CD4-positive, alpha-beta T cell treated with Interleukin-4 for 4 hours (primary cell): ENCODE measurements around the gene SH2D4B.

ENCODE experiments used
- DNase-seq: peaks from one replicate; pipeline ENCODE4 v3.0.0-alpha.2; 2020

The SH2D4B gene

DNA sequence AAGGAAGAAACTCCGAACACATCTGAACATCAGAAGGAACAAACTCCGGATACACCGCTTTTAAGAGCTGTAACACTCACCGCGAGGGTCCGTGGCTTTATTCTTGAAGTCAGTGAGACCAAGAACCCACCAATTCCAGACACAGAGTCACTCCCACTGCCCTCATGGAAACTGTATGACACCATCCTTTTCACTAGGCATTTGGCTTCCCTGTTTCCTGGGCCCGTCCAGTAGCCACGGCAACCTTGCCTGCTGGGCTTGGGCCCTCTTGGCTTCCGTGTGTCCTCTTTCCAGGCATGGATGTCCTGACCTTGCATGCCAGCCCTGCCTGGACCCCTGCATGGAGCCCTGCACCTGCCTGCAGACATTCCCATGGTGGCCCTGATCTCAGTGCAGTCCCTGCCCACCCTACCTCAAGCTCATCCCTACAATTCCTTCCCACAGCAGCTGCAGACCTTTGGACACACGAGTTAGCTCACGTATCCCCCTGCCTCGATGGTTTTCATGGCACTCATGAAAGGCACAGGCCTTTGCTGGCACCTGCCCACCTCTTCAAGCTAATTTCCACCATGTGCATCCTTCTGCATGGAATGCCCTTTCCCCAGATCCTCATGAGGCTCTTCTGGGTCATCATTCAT lies 6.7 kb downstream of the SH2D4B start:
- no peak for DNase-seq

DNA sequence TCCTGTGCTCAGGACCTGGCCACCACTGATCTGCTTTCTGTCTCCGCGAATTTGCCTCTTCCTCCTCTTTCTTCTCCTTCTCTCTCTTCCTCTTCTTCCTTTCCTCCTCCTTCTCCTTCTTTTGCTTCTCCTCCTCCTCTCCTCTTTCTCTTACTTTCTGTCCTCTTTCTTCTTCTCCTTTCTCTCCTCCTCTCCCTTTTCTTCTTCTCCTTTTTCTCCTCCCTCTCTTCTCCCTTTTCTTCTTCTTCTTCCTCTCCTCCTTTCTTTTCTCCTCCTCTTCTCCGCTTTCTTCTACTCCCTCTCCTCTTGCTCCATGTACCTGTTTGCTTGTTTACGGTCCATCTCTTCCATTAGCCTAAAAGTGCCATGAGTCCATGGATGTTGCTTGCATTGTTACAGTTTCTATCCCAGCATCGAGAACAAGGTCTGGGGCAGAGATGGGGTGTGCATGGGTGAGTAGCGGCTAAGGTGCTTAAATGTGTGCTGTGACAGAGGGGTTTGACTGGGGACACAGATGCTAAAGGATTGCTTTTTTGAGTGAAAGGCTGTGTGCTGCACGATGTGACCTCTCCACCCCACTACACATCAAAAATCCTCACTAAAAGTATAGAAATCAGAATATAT lies 7.7 kb downstream of the SH2D4B start:
- DNase-seq: no peak

DNA sequence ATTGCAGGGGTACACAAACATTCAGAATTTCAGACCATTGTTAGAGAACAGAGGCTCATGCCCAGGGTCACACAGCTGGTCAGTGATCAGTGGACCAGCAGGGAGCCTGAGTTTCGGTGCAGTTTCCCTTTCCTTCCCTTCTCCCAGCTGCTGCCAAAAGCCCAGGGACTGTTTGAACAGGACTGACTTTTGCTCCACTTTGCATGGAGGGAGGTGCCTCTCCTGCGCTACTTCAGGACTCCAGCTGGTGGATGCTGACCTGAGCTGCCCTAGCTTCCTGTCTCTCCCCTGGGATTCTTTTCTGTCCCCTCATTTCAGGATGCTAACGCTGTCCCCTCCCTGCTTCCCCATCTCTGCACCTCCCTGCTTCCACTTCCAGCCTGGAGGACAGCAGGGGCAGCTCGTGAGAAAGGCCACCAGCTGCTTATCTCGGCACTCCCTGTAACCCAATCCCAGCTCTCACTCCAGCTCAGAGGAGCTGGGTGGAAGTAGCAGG lies 14.5 kb downstream of the SH2D4B start:
- DNase-seq: no peak

DNA sequence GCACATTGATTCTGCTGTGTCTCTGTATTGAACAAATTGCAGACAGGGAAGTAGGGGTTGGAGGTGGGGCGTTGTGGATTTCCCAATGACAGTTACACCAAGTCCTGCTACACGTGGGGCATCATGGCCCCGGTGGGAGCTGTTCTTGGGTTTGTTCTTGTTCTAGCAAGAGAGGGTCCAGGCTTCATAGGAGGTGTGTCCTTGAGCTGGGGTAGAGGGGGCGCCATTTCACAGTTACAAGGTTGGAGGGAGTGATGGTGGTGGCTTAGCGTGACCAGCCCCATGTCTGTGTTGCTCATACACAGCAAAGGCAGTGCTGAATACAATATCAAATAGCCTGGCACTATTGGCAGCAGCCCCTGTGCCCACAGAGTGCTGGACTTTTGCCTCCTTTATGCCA lies 15.7 kb downstream of the SH2D4B start:
- DNase-seq: no peak

DNA sequence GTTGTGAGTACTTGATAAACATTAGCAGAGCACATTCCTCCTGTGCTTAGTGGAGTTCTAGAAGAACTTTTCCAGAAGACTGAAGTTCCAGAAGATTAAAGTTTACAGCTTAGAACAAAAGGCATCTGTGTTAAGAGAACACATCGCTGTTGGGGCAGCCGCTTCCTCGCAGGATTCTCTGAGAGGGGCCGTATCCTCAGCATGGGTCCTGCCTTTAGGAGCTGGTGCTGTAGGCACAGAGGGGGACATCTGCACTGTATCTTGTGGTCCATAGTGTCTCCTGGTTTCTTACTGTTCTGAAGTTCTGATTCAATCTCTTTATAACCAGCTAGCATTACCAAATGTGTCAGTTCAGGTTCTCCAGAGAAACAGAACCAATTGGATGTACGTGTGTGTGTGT lies 16.3 kb downstream of the SH2D4B start:
- DNase-seq: no peak

DNA sequence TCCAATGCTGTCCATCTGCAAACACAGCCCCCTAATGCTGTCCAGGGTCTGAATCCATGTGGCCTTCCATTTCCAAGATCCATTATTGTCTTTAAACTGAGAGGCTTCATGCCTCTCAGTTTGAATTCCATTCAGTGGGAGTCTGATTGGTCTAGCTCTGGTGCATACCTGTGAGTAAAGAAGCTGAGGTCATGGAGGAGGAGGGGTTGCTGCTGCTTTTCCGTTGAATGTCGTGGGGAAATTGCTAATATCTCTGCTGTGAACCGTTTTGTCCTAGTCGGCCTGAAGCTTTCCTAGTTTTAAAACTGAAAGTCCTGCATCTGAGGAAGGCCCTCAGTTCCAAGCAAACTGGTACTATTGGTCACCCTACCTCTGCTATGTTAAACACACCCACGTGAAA lies 17.7 kb downstream of the SH2D4B start:
- no peak for DNase-seq

DNA sequence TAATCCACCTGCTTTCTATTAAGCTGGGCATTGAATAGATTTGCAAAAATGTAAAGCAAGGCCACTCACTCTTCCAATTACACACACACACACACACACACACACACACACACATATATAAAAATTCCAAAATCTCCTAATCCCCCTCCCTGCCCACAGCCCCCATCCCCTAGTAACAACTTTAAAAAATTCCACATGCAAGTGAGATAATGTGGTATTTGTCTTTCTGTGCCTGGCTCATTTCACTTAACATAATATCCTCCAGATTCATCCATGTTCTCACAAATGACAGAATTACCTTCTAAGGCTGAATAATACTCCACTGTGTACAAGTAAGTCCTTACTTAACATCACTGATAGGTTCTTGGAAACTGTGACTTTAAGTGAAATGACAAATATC lies 24.2 kb downstream of the SH2D4B start:
- no peak for DNase-seq

DNA sequence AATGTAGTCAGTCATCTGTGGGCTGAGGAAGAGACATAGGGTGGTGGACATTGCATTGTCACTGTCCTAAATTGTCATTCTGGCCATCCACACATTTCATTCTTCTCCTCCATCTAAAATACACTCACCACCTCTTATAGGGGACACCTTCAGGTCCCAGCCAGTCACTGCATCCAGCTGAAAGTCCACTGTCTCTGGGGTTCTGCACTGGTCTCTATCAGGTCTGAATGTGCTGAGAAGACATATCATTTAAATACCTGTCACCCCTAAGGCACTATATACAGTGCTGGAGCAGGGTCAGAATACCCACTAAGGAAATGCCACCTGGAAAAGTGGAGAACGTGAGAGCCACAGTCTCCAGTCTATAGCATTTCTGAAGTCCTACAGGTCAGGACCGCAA lies 29.6 kb downstream of the SH2D4B start:
- DNase-seq: no peak

DNA sequence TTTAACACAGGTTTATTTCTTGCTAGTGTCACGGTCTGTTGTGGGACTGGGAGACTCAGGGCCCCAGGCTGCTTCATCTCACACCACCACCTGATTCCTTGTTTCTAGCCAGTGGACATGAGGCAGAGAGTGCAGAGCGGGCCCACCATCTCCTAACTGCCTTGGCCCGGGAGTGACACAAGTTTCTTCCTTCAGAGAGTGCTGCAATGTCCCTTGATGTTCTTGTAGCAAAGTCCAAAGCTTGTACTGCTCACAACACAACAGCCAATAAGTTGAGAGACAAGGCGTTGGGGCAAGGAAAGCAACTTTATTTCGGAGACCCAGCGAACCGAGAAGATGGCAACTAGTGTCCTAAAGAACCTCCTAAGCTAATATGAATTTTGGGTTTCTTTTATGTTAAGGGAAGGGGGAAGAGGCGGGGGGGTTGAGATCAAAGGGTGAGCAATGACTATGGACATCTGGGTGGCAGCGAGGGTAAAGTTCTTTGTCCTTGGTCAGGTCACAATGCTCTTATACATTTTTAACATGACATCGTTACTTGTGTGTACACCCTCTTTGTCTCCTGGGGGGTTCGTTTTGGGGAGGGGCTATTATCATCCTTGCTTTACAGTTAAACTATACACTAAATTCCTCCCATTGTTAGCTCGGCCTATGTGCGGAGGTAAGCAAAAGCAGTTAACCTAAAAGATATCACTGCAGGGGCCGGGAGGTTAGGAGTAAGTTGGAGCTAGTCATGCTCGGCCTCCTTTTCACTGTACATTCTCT lies 31.6 kb downstream of the SH2D4B start:
- no peak for DNase-seq

DNA sequence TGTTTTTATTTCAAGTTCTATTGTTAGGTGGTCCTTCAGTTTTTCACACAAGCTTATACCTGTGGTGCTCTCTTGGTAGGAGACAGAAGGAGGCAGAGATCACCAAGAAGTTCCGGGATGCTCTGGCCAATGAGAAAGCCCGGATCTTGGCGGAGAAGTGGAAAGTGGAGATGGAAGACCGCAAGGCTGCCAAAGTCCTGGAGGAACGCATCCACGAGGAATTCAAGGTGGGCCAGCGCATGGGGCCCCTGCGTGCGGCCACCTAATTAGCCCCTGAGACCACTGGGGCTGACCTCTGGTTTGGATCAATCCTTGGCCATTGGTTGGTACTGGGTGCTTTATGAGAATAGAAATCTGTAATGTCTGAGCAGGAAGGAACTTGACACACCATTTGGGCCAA lies 33.6 kb downstream of the SH2D4B start:
- DNase-seq: no peak

DNA sequence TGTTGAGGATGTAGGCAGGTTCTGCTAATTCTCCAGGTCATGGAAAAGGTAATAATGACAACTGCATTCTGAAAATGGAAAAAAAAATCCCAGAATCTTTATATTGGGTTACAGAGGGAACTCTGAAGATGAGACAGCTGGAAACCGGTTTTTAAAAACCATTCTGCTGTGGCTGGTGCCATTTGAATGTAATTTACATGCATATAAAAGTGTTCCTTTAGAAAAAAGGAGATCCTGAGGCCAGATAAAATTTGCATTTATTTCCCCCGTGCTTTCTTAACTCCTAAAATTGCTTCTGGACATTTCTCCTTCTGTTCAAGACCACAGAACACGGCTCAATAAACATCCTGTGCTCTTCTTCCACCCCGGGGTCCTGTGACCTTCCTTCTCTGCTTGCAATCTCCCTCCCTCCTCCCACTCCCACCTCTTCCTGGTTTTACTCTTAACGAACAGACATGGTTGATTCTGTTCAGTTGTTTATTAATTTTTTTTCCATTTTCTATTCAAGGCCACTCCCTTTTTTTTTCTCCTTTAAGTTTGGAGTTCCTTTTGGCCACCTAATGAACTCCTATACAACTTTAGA lies 41.6 kb downstream of the SH2D4B start:
- no peak for DNase-seq

DNA sequence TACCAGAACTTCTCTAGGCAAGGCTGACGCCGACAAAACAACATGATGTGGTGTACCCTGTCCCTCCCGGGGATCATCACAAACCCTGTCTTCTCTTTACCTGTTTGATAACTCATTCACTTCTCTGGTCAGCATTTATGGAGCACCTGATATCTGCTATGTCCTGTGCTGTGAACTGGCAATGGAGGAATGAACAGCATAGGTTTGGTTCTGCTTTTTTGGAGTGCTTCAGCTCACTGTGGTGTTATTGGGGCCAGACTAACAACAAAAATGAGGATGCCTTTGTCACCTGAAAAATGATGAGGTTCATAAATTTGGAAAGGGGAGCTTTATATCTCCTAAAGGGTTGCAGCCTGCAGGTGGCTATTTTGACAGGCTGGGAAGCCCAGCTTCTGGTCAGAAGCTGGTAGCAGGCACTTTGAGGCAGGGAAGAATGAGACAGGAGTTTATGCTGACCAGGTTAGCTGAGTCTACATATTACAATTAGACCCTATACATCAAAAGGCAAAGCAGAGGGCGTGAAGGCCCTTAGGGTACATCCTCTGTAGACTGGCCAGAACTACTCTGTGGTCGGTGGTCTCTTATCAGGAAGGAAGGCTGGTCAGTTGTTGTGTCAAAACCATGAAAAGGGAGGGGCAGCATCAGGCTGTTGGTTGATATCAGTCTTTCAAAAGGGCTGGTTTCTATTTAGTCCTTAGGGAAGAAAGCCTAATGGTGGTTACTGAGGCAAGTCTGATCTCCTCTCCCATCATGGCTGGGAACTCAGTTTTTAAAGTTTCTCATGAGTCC lies 42.3 kb downstream of the SH2D4B start:
- no peak for DNase-seq

DNA sequence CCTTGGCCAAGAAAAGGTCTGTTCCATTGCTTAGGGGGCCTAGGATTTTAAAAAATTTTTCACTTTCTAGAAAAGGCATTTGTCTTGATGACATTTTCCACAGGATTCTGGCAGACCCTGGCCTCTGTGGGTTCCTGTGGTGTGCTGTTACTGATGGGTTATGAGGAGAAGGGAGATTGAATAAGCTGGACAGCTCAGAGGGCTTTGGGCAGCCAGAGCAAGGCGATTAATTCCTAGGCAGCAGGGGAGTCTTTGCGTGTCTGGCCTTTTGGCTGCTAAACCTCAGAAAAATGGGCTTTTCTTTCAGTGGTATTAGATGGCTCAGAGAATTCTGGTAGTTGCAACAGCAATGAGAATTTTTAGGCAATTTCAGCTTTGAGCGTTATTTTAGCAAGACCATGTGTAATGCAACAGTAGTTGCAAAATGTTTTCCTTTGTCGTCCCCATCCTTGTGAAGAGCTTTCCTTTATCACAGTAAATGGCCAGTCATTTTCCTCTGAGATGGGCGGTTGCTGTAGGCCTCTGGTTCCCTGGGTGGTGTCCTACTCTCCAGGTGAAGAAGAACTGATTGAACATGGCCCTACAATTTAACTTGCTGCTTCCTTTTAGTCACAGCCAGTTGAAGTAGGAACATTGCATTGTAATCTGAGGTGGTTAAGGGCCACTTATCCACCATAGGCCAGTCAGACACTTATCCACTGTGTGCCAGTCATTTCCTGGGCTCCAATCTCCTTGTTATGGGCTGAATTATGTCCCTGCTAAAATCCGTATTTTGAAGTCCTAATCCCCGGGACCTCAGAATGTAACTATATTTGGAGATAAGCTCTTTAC lies 43.2 kb downstream of the SH2D4B start:
- DNase-seq: no peak

DNA sequence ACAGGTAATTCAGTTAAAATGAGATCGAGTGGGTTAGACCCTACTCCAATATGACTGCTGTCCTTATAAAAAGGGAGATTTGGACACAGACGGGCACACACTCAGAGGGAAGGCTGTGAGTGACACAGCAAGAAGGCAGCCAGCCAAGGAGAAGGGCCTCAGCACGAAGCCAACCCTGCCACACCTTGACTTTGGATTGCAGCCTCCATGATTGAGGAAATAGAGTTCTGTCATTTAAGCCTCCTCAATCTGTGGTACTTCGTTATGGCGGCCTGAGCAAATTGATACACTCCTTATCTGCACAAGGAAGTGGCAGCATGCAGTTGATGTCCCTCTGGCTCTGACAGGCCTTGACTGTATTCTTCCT lies 43.8 kb downstream of the SH2D4B start:
- DNase-seq: no peak

DNA sequence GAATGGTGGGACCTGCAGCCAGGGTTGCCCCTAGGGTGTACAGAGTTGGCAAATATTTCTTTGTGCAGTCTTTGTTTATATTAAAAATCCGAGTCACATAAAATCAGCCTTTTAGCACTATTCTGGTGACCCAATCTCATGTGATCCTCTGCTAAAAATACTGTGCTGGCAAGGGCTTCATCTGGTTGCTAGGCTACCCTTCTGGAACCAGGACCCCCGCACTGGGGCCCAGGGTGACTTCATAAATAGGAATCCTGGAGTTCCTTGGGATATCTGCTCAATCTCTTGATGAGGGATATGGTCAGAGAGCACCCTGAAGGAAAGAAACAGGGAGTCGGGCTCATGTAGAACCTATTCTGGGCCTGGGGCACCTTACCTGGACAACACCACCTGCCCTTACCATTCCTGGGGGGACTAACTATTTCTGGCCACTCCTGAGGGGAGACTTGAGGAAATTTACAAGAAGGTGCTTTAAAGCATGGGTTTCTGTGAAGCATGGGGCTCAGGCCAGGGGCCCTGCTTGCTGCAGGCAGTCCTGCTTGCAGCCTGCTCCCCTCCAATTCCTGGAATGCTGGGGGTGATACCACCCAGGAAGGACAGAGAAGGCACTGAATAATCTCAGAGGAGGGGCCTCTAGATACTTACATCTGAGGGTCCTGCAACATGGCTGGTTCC lies 44.7 kb downstream of the SH2D4B start:
- DNase-seq: no peak

DNA sequence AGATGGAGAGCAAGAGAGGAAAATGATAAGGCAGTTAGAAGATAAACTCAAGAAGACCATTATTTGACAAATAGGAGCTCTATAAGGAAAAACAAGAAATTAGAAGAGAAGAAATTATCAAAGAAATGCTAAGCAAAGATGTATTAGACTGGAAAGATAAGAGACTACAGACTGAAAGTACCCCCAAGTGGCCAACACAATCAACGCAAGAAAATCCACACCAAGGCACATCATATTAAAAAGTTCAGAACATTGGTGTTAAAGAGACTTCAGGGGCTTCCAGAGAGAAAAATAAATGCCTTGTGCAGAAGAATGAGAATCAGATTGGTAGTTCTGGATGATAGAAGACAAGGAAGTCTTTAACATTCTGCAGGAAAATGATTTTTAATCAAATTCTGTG lies 46.0 kb downstream of the SH2D4B start:
- no peak for DNase-seq

DNA sequence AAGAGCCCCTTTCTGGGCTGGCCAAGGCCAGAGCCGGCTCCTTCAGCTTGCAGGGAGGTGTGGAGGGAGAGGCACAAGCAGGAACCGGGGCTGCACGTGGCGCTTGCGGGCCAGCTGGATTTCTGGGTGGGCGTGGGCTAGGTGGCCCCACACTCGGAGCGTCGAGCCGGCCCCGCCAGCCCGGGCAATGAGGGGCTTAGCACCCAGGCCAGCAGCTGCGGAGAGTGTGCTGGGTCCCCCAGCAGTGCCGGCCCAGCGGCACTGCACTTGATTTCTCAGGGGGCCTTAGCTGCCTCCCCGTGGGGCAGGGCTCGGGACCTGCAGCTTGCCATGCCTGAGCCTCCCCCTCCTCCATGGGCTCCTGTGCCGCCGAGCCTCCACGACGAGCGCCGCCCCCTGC lies 48.1 kb downstream of the SH2D4B start:
- no peak for DNase-seq

DNA sequence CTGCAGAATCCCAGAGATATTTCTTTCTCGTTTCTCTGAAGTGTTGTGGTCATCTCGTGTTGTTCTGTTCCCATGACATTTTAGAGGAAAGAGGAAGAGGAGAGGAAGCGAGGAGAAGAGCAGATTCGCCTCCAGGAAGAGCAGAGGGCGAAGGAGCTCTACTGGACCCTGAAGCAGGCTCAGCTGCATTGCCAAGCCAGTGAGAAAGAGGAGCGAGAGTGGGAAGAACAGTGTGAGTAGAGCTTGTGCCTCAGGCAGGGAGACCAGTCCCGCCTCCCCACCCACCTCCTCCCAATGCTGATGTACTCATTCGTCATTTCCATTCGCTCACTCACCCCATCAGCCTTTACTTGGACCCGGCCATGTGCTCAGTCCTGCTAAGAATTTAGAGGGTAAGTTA lies 50.8 kb downstream of the SH2D4B start:
- no peak for DNase-seq

DNA sequence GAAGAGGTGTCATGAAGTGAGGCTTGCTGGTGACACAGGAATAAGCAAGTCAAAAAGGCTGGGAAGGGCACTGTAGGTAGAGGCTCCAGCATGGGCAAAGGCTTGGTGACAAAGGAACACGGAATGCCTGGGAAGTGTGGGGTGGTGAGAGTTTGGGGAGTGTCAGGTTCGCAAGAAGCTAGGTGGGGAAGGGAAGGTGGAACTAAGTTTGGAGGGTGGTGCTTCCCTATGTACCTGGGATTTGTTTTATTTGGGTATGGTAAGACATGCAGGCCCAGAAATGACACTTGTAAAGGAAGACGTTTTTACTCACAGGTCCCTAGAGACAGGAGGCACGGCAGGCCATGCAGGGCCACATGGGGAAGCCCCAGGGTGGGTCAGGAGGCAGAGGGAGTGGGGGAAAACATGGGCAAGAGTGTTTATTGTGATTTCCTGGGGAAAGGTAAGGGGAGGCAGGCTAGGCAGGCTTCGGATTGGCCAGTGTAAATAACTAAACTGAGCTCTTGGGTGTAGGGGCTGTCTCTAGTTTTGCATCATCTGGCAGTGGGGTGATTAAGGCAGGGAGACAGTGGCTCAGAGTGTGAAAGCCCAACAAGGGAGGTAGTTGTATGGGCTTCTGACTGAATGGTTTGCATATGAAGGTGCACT lies 52.1 kb downstream of the SH2D4B start:
- no peak for DNase-seq

DNA sequence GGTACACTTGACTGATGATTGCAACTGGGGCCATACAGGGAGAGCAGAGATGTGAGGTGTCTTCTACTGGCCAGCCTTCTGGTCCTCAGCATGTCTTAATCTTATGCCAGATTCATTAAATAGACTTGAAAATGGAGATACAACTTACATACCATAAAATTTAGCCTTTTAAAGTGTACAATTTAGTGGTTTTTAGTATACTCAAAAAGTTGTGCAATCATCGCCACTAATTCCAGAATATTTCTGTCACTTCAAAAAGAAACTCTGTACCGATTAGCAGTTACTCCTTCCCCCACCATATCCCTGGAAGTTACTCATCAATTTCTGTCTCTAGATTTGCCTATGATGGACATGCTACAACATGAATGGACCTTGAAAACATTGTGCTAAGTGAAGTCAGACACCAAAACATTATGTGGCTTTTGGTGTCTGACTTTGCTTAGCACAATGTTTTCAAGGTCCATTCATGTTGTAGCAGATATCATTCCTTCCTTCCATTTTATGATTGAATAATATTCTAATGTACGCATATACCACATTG lies 53.0 kb downstream of the SH2D4B start:
- no peak for DNase-seq
